Smooth muscle cell (in vitro differentiated cells): ENCODE data around the gene CKS2. TPM values are rescaled to one million over a fixed set of nuclear protein-coding genes. Genes with fewer than 3 reads are reported as not detected.

Source experiments
- DNase-seq: peaks from one replicate; lab custom pipeline; 2025; ENCODE audit not compliant: unreplicated experiment; lab: John Stamatoyannopoulos, UW
- H2AFZ ChIP-seq: fragments of 200-600 bp; sonication (generic); 2 replicates; pipeline ENCODE4 v1.6.0; 2016; ENCODE audit warnings: antibody characterized with exemption, low read depth, mild to moderate bottlenecking
- H3F3A ChIP-seq: fragments of 200-600 bp; sonication (generic); 2 replicates; pipeline ENCODE4 v1.6.0; 2017; ENCODE audit warnings: antibody characterized with exemption, low read depth
- H3K27ac ChIP-seq: fragments of 200-600 bp; sonication (generic); 2 replicates; pipeline ENCODE4 v1.5.1; 2016; ENCODE audit warnings: low read depth, mild to moderate bottlenecking
- H3K27me3 ChIP-seq: fragments of 200-600 bp; sonication (generic); 2 replicates; pipeline ENCODE4 v1.6.1; 2016; ENCODE audit warnings: low read depth, mild to moderate bottlenecking
- H3K36me3 ChIP-seq: fragments of 200-600 bp; sonication (generic); 2 replicates; pipeline ENCODE4 v1.5.1; 2016; ENCODE audit warnings: low read depth
- H3K4me1 ChIP-seq: fragments of 200-600 bp; sonication (generic); 2 replicates; pipeline ENCODE4 v1.5.1; 2016; ENCODE audit warnings: low read depth
- H3K4me2 ChIP-seq: fragments of 200-600 bp; sonication (generic); 2 replicates; pipeline ENCODE4 v1.6.0; 2016; ENCODE audit warnings: mild to moderate bottlenecking
- H3K4me3 ChIP-seq: fragments of 200-600 bp; sonication (generic); 2 replicates; pipeline ENCODE4 v1.5.1; 2016; ENCODE audit warnings: mild to moderate bottlenecking
- H3K79me2 ChIP-seq: fragments of 200-600 bp; sonication (generic); 2 replicates; pipeline ENCODE4 v1.6.0; 2016; ENCODE audit warnings: low read depth, mild to moderate bottlenecking
- H3K9ac ChIP-seq: fragments of 200-600 bp; sonication (generic); 2 replicates; pipeline ENCODE4 v1.6.0; 2016; ENCODE audit warnings: low read depth
- H3K9me3 ChIP-seq: fragments of 200-600 bp; sonication (generic); replicated peaks from 2 replicates; pipeline ENCODE4 v1.5.1; 2016; ENCODE audit warnings: low read depth
- H4K20me1 ChIP-seq: fragments of 200-600 bp; sonication (generic); 2 replicates; pipeline ENCODE4 v1.6.0; 2016; ENCODE audit warnings: low read depth
- CTCF ChIP-seq: fragments of 200-600 bp; sonication (generic); IDR thresholded peaks from 2 replicates; pipeline ENCODE4 v1.5.1; 2017; ENCODE audit warnings: borderline replicate concordance, mild to moderate bottlenecking, antibody characterized with exemption; ENCODE audit not compliant: insufficient read depth, poor library complexity, severe bottlenecking
- WGBS: methylation state at CpG from one replicate; pipeline ENCODE4 v1.1.7; 2016; ENCODE audit warnings: low lambda C conversion rate; 5-methylcytosine and 5-hydroxymethylcytosine counted together
- polyA plus RNA-seq: library from polyadenylated mRNA; unstranded; fragments of >200 nt; fragmentation: Nextera tagmentation; extraction: Ambion mirVana; gene quantifications from 2 replicates; pipeline ENCODE4 v1.2.1, GENCODE V29; 2016
- total RNA-seq: library from RNA; depleted of rRNA; stranded (reverse); fragments of >200 nt; gene quantifications from 2 replicates; pipeline ENCODE4 v1.2.3, GENCODE V29; 2014

The CKS2 gene
- total and polyA plus RNA-seq, 2 experiments from 2014 or later, result 77.6 to 148 TPM

- Histone ChIP-seq H2AFZ (no peak overlapping the region), H3K4me3 (no peak overlapping the region), H3K27me3 (no peaks in the 10 kb centered on the region), H3F3A (no peaks in the 10 kb centered on the region), H3K4me2 (no peak overlapping the region), H3K79me2 (no peaks in the 10 kb centered on the region), H3K4me1 (no peaks in the 10 kb centered on the region), H3K9me3 (peaks cover 18% of the 10 kb centered on the region), H3K36me3 (peaks cover 10% of the 10 kb centered on the region), H3K27ac (no peak overlapping the region), H3K9ac (no peak overlapping the region), H4K20me1 (no peaks in the 10 kb centered on the region)
- DNase-seq, result no peak
- WGBS, result 98% methylated on average over 2 of the region's 2 CpGs
- TF ChIP-seq CTCF, result no peak
These were observed 34.0 kb upstream of the CKS2 start for GRCh38 chr9:89277043-89277442.

GRCh38 chr9:89277454-89277853 lies 33.5 kb upstream of the CKS2 start:
- no peak overlapping the region for H3K4me2 ChIP-seq
- no peak for TF ChIP-seq CTCF
- no peak overlapping the region for H3K4me3 ChIP-seq
- peaks cover 10% of the 10 kb centered on the region for H3K36me3 ChIP-seq
- no peaks in the 10 kb centered on the region for H3K4me1 ChIP-seq
- H4K20me1 ChIP-seq, result no peaks in the 10 kb centered on the region
- peaks cover 18% of the 10 kb centered on the region for H3K9me3 ChIP-seq
- H2AFZ ChIP-seq, result no peak overlapping the region
- H3K9ac ChIP-seq, result no peak overlapping the region
- no peak for DNase-seq
- H3K27me3 ChIP-seq, result no peaks in the 10 kb centered on the region
- H3K79me2 ChIP-seq, result no peaks in the 10 kb centered on the region
- no peak overlapping the region for H3K27ac ChIP-seq
- no peaks in the 10 kb centered on the region for H3F3A ChIP-seq

GRCh38 chr9:89278551-89278950 lies 32.4 kb upstream of the CKS2 start:
- Histone ChIP-seq H3K27ac (peak overlapping the region; percentile 48), H3K9ac (no peak overlapping the region), H3K4me2 (no peak overlapping the region), H2AFZ (no peak overlapping the region), H3K9me3 (peaks cover 8% of the 10 kb centered on the region), H3F3A (no peaks in the 10 kb centered on the region), H3K36me3 (peaks cover 2% of the 10 kb centered on the region), H4K20me1 (no peaks in the 10 kb centered on the region), H3K4me1 (no peaks in the 10 kb centered on the region), H3K4me3 (no peak overlapping the region), H3K79me2 (no peaks in the 10 kb centered on the region), H3K27me3 (no peaks in the 10 kb centered on the region)
- no peak for TF ChIP-seq CTCF
- no peak for DNase-seq
- 91% methylated on average over 2 of the region's 2 CpGs for WGBS

- Histone ChIP-seq H3K9me3 (peaks cover 3% of the 10 kb centered on the region), H3K4me2 (no peak overlapping the region), H3K79me2 (no peaks in the 10 kb centered on the region), H4K20me1 (no peaks in the 10 kb centered on the region), H3K4me1 (no peaks in the 10 kb centered on the region), H3K4me3 (no peak overlapping the region), H2AFZ (no peak overlapping the region), H3K9ac (no peak overlapping the region), H3K27me3 (no peaks in the 10 kb centered on the region), H3F3A (no peaks in the 10 kb centered on the region), H3K27ac (peak overlapping the region; percentile 48), H3K36me3 (no peaks in the 10 kb centered on the region)
- TF ChIP-seq CTCF, result peak; percentile 73
- WGBS, result 46% methylated on average over 5 of the region's 5 CpGs
- no peak for DNase-seq
These were observed 31.8 kb upstream of the CKS2 start for GRCh38 chr9:89278997-89279739.
